ENCODE measurements around the gene NR3C2. TPM values are rescaled to one million over a fixed set of nuclear protein-coding genes. Genes with fewer than 3 reads are reported as not detected.

Gene NR3C2
- polyA plus RNA-seq, 1 donor from 2014 or later, result 0.06 TPM

- Histone ChIP-seq H3K79me2 (replicated peaks; ENCODE audit: insufficient read depth, low read length) (no peaks in the 10 kb centered on the region), H3F3A (ENCODE audit: insufficient read depth, low read length, poor library complexity, severe bottlenecking) (no peaks in the 10 kb centered on the region), H3K9ac (ENCODE audit: low read length) (no peak overlapping the region), H2AFZ (ENCODE audit: low read depth, low read length) (no peak overlapping the region), H4K20me1 (ENCODE audit: insufficient read depth) (no peaks in the 10 kb centered on the region), H3K9me2 (ENCODE audit: insufficient read depth, low read length) (no peaks in the 10 kb centered on the region), H3K27me3 (ENCODE audit: insufficient read depth, low read depth, low read length) (no peaks in the 10 kb centered on the region), H3K9me3 (ENCODE audit: low read length) (no peaks in the 10 kb centered on the region), H3K36me3 (ENCODE audit: insufficient read depth, low read length) (no peaks in the 10 kb centered on the region), H3K4me2 (ENCODE audit: low read length) (no peak overlapping the region), H3K27ac (ENCODE audit: low read length) (no peak overlapping the region), H3K4me3 (ENCODE audit: low read length) (no peak overlapping the region)
- no peak for TF ChIP-seq POLR2AphosphoS5 (IDR thresholded peaks at IDR 0.05)
- TF ChIP-seq MXI1 (conservative IDR thresholded peaks at IDR 0.05; ENCODE audit: poor library complexity, severe bottlenecking), result no peak
- no peak for TF ChIP-seq RAD21 (conservative IDR thresholded peaks at IDR 0.05)
- TF ChIP-seq EZH2 (IDR thresholded peaks at IDR 0.05; ENCODE audit: borderline replicate concordance, insufficient read depth, low read length, poor library complexity, severe bottlenecking), result no peak
- no peak for TF ChIP-seq SMC3 (conservative IDR thresholded peaks at IDR 0.05; ENCODE audit: poor library complexity)
- TF ChIP-seq REST (IDR thresholded peaks at IDR 0.05; ENCODE audit: borderline replicate concordance), result no peak
- TF ChIP-seq TAF1 (IDR thresholded peaks at IDR 0.05; ENCODE audit: low read depth), result no peak
Measured at GRCh38 chr4:148226341-148226740, 215.9 kb downstream of the NR3C2 start.

- Histone ChIP-seq H3K9me2 (ENCODE audit: insufficient read depth, low read length) (no peaks in the 10 kb centered on the region), H3K9me3 (ENCODE audit: low read length) (no peaks in the 10 kb centered on the region), H3K36me3 (ENCODE audit: insufficient read depth, low read length) (no peaks in the 10 kb centered on the region), H4K20me1 (ENCODE audit: insufficient read depth) (no peaks in the 10 kb centered on the region), H3F3A (ENCODE audit: insufficient read depth, low read length, poor library complexity, severe bottlenecking) (no peaks in the 10 kb centered on the region), H2AFZ (ENCODE audit: low read depth, low read length) (no peak overlapping the region), H3K27me3 (ENCODE audit: insufficient read depth, low read depth, low read length) (no peaks in the 10 kb centered on the region), H3K4me3 (ENCODE audit: low read length) (no peak overlapping the region), H3K4me2 (ENCODE audit: low read length) (no peak overlapping the region), H3K79me2 (replicated peaks; ENCODE audit: insufficient read depth, low read length) (no peaks in the 10 kb centered on the region), H3K27ac (ENCODE audit: low read length) (no peak overlapping the region), H3K9ac (ENCODE audit: low read length) (no peak overlapping the region)
- TF ChIP-seq EP300 (conservative IDR thresholded peaks at IDR 0.05; ENCODE audit: poor library complexity, severe bottlenecking) (no peak), MXI1 (conservative IDR thresholded peaks at IDR 0.05; ENCODE audit: poor library complexity, severe bottlenecking) (no peak), SMC3 (conservative IDR thresholded peaks at IDR 0.05; ENCODE audit: poor library complexity) (no peak), EZH2 (IDR thresholded peaks at IDR 0.05; ENCODE audit: borderline replicate concordance, insufficient read depth, low read length, poor library complexity, severe bottlenecking) (no peak)
Measured at GRCh38 chr4:148225639-148226038, 216.6 kb downstream of the NR3C2 start.

- no peaks in the 10 kb centered on the region for H4K20me1 ChIP-seq (ENCODE audit: insufficient read depth)
- H3K4me3 ChIP-seq (ENCODE audit: low read length), result no peak overlapping the region
- no peaks in the 10 kb centered on the region for H3F3A ChIP-seq (ENCODE audit: insufficient read depth, low read length, poor library complexity, severe bottlenecking)
- no peaks in the 10 kb centered on the region for H3K27me3 ChIP-seq (ENCODE audit: insufficient read depth, low read depth, low read length)
- no peaks in the 10 kb centered on the region for H3K9me3 ChIP-seq (ENCODE audit: low read length)
- no peak overlapping the region for H3K4me2 ChIP-seq (ENCODE audit: low read length)
- no peak overlapping the region for H3K27ac ChIP-seq (ENCODE audit: low read length)
- H3K9ac ChIP-seq (ENCODE audit: low read length), result no peak overlapping the region
- TF ChIP-seq EZH2 (IDR thresholded peaks at IDR 0.05; ENCODE audit: borderline replicate concordance, insufficient read depth, low read length, poor library complexity, severe bottlenecking) (no peak), RAD21 (conservative IDR thresholded peaks at IDR 0.05) (no peak)
- H3K36me3 ChIP-seq (ENCODE audit: insufficient read depth, low read length), result no peaks in the 10 kb centered on the region
- H3K79me2 ChIP-seq (replicated peaks; ENCODE audit: insufficient read depth, low read length), result no peaks in the 10 kb centered on the region
- no peaks in the 10 kb centered on the region for H3K9me2 ChIP-seq (ENCODE audit: insufficient read depth, low read length)
- no peak overlapping the region for H2AFZ ChIP-seq (ENCODE audit: low read depth, low read length)
Measured at GRCh38 chr4:148224476-148224875, 217.7 kb downstream of the NR3C2 start.

Data from neural cell (in vitro differentiated cells).